ENCODE results near the gene ADGRG6. TPM values are rescaled to one million over a fixed set of nuclear protein-coding genes. Genes with fewer than 3 reads are reported as not detected.

ADGRG6 gene
- polyA plus RNA-seq, 1 of the 3 experiments (the other 2 are of a cell fraction) = 61.5 TPM

DNA sequence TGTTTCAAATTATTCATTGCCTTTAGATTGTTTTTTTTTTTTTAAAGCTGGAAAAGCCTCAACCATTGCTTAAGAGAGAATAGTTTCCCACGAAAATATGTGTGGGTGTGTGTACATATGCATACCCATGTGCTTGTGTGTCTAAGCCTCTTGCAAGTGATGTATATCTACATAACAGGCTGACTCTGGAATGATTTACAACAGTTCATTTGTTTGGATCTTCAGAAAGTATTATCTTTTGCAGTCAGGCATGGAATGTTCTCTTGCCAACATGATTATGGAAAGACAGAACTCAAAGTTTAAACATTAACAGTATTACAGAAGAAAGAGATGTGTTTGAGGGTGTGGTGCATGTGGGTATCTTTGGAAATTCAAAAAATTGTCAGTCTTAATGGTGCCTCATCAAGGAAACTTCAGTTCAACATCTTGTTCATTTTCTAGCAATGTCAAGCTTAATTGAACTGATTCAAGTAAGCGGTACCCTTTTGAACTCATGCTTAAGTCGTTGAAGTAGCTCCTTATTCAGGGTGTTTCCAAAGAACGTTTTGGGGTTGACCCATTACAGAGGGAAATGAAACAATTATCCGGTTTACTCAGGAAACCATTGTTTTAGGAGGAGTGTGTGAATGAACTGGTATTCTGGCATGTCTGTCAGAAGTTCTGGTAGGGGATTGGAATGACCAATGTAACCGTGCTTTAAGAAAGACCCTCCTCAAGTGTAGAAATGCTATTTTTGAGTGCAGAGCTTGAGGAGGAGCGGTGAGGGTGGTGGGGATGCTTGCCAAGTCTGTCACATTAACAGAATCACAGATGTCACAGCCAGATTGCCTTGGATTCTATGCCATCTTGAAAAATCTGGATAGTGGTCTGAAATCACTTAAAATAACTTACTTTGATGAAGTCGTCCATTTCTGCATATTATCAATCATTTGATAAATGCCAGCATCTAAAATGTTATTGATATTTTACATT is 60.3 kb downstream of the ADGRG6 start:
- Histone ChIP-seq H4K20me1 (ENCODE audit: insufficient read depth) (no peaks in the 10 kb centered on the region), H2AFZ (ENCODE audit: low read depth) (no peak overlapping the region), H3K9me2 (no peaks in the 10 kb centered on the region), H3K4me3 (ENCODE audit: low read depth in 2 of 2, low read length in 1 of 2) (no peak overlapping the region), H3K4me1 (ENCODE audit: control insufficient read depth in 1 of 2, insufficient read depth in 2 of 2, low read depth in 1 of 2, low read length in 1 of 2) (peaks cover 0 to 4% of the 10 kb centered on the region in 2 experiments; a peak in 2 of 4 replicates), H3K9ac (no peak overlapping the region), H3K36me3 (replicated peaks in 1 of 2; ENCODE audit: control insufficient read depth in 1 of 2, insufficient read depth in 2 of 2, low read length in 1 of 2) (no peaks in the 10 kb centered on the region), H3K27me3 (ENCODE audit: insufficient read depth) (no peaks in the 10 kb centered on the region), H3K9me3 (no peaks in the 10 kb centered on the region), H3F3A (replicated peaks; ENCODE audit: insufficient read depth) (peaks cover 43% of the 10 kb centered on the region), H3K4me2 (0 out of 2 replicates have a peak overlapping the region, but pooled peaks have one; percentile 29), H3K79me2 (ENCODE audit: insufficient read depth) (peaks cover 85% of the 10 kb centered on the region), H3K27ac (ENCODE audit: low read depth in 2 of 2, low read length in 1 of 2) (peak overlapping the region; percentile 60 to 87)
- DNase-seq = no peak
- CTCF ChIA-PET = interaction anchor here (1.5 kb wide), 1 partner anchor 11 kb away, joined by 5 read pairs; no protein-coding TSS in a partner anchor
- TF ChIP-seq PBX3 (IDR thresholded peaks at IDR 0.05) = peak; percentile 37; the same call in 1 of the 2 replicates
- no peak for TF ChIP-seq USF1 (IDR thresholded peaks at IDR 0.05; ENCODE audit: borderline replicate concordance, low read depth)
- TF ChIP-seq, protein P1, sequence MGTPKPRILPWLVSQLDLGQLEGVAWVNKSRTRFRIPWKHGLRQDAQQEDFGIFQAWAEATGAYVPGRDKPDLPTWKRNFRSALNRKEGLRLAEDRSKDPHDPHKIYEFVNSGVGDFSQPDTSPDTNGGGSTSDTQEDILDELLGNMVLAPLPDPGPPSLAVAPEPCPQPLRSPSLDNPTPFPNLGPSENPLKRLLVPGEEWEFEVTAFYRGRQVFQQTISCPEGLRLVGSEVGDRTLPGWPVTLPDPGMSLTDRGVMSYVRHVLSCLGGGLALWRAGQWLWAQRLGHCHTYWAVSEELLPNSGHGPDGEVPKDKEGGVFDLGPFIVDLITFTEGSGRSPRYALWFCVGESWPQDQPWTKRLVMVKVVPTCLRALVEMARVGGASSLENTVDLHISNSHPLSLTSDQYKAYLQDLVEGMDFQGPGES (IDR thresholded peaks at IDR 0.05; ENCODE audit: low read depth, low read length) = no peak
- no peak for TF ChIP-seq FOXM1 (IDR thresholded peaks at IDR 0.05; ENCODE audit: low read depth)
- no peak for TF ChIP-seq SMC3 (IDR thresholded peaks at IDR 0.05; ENCODE audit: low read depth, low read length)
- WGBS (ENCODE audit: low lambda C conversion rate) = 31% methylated on average over 8 of the region's 8 CpGs
- POLR2A ChIA-PET = no interaction called here

- H3K27me3 ChIP-seq (ENCODE audit: insufficient read depth) = no peaks in the 10 kb centered on the region
- WGBS (ENCODE audit: low lambda C conversion rate) = 72% methylated on average over 3 of the region's 3 CpGs
- peaks cover 92% of the 10 kb centered on the region for H3K79me2 ChIP-seq (ENCODE audit: insufficient read depth)
Measured at GRCh38 chr6:142367061-142367460, 65.3 kb downstream of the ADGRG6 start.

More at GRCh38 chr6:142367061-142367460, 65.3 kb downstream of the ADGRG6 start:
- Histone ChIP-seq H4K20me1 (ENCODE audit: insufficient read depth) (no peaks in the 10 kb centered on the region), H3K36me3 (replicated peaks in 1 of 2; ENCODE audit: control insufficient read depth in 1 of 2, insufficient read depth in 2 of 2, low read length in 1 of 2) (peaks cover 2 to 14% of the 10 kb centered on the region in 2 experiments), H3K4me1 (ENCODE audit: control insufficient read depth in 1 of 2, insufficient read depth in 2 of 2, low read depth in 1 of 2, low read length in 1 of 2) (peaks cover 0 to under 1% of the 10 kb centered on the region in 2 experiments; a peak in 1 of 4 replicates), H3K4me2 (peak overlapping the region; percentile 64), H3K27ac (ENCODE audit: low read depth in 2 of 2, low read length in 1 of 2) (peak overlapping the region; percentile 94 to 99; a peak in 3 of 4 replicates), H3K9ac (peak overlapping the region; percentile 68; the same call in 1 of the 2 replicates), H3F3A (replicated peaks; ENCODE audit: insufficient read depth) (peaks cover 18% of the 10 kb centered on the region), H2AFZ (ENCODE audit: low read depth) (peak overlapping the region; percentile 73), H3K9me2 (no peaks in the 10 kb centered on the region), H3K9me3 (no peaks in the 10 kb centered on the region), H3K4me3 (ENCODE audit: low read depth in 2 of 2, low read length in 1 of 2) (peak overlapping the region in 1 of 2 experiments; percentile 33; a peak in 2 of 4 replicates)
- CTCF ChIA-PET = no interaction called here
- TF ChIP-seq RAD21 (IDR thresholded peaks at IDR 0.05; ENCODE audit: low read length) (no peak), FOSL2 (IDR thresholded peaks at IDR 0.05; ENCODE audit: borderline replicate concordance, low read depth) (no peak), RXRA (IDR thresholded peaks at IDR 0.05; ENCODE audit: borderline replicate concordance, low read depth) (no peak), SMC3 (IDR thresholded peaks at IDR 0.05; ENCODE audit: low read depth, low read length) (no peak), FOXM1 (IDR thresholded peaks at IDR 0.05; ENCODE audit: low read depth) (no peak), GATA2 (CRISPR knock-in tag; IDR thresholded peaks at IDR 0.05) (no peak), SIN3A (IDR thresholded peaks at IDR 0.05; ENCODE audit: borderline replicate concordance, low read depth, low read length) (no peak), YY1 (IDR thresholded peaks at IDR 0.05; ENCODE audit: low read depth) (no peak), PBX3 (IDR thresholded peaks at IDR 0.05) (no peak)
- no peak for DNase-seq
- POLR2A ChIA-PET = no interaction called here
